Astrocyte (in vitro differentiated cells and primary cell): ENCODE results near the gene ASAP2. TPM values are rescaled to one million over a fixed set of nuclear protein-coding genes. Genes with fewer than 3 reads are reported as not detected.

Experiments
- DNase-seq: peaks from one replicate; pipeline ENCODE4 v3.0.0-alpha.2; 2010; ENCODE audit warnings: low read depth
- FAIRE-seq: peaks from 2 replicates; lab custom pipeline; 2011; peaks lifted over from hg19 to GRCh38; lab: Jason Lieb, UNC
- H2AFZ ChIP-seq: 2 replicates; pipeline ENCODE4 v1.6.0; 2012; ENCODE audit warnings: low read depth, low read length, inconsistent platforms
- H3K27ac ChIP-seq: 2 replicates; pipeline ENCODE4 v1.5.1; 2011; ENCODE audit warnings: low read depth, low read length, inconsistent platforms
- H3K27me3 ChIP-seq: 2 replicates; pipeline ENCODE4 v1.6.0; 2011; ENCODE audit warnings: low read length, inconsistent platforms; ENCODE audit not compliant: insufficient read depth
- H3K36me3 ChIP-seq: 2 replicates; pipeline ENCODE4 v1.5.1; 2011; ENCODE audit warnings: low read length, inconsistent platforms; ENCODE audit not compliant: insufficient read depth
- H3K4me1 ChIP-seq: 2 replicates; pipeline ENCODE4 v1.5.1; 2011; ENCODE audit warnings: low read length, inconsistent platforms; ENCODE audit not compliant: insufficient read depth
- H3K4me2 ChIP-seq: 2 replicates; pipeline ENCODE4 v1.6.0; 2012; ENCODE audit warnings: low read length, inconsistent platforms
- H3K4me3 ChIP-seq: 2 replicates; pipeline ENCODE4 v1.5.1; 2011; ENCODE audit warnings: low read depth, mild to moderate bottlenecking, low read length, inconsistent platforms; ENCODE audit not compliant: insufficient read depth
- H3K79me2 ChIP-seq: 2 replicates; pipeline ENCODE4 v1.6.0; 2012; ENCODE audit warnings: mild to moderate bottlenecking, low read length, inconsistent platforms; ENCODE audit not compliant: insufficient read depth
- H3K9ac ChIP-seq: 2 replicates; pipeline ENCODE4 v1.6.0; 2012; ENCODE audit warnings: mild to moderate bottlenecking, low read length, inconsistent platforms
- H3K9me3 ChIP-seq: 2 replicates; pipeline ENCODE4 v1.5.1; 2012; ENCODE audit warnings: low read depth, mild to moderate bottlenecking, low read length, inconsistent platforms; ENCODE audit not compliant: insufficient read depth
- H4K20me1 ChIP-seq: 2 replicates; pipeline ENCODE4 v1.6.0; 2012; ENCODE audit warnings: low read length, inconsistent platforms; ENCODE audit not compliant: insufficient read depth
- H3K27ac Mint-ChIP-seq: one replicate; pipeline ENCODE4 v1.8.0; 2021; ENCODE audit warnings: mild to moderate bottlenecking, mixed read lengths; ENCODE audit not compliant: unreplicated experiment
- H3K27me3 Mint-ChIP-seq: one replicate; pipeline ENCODE4 v1.8.0; 2021; ENCODE audit warnings: low read depth, mixed read lengths; ENCODE audit not compliant: unreplicated experiment
- H3K36me3 Mint-ChIP-seq: one replicate; pipeline ENCODE4 v1.8.0; 2021; ENCODE audit warnings: low read depth, mixed read lengths; ENCODE audit not compliant: unreplicated experiment
- H3K4me1 Mint-ChIP-seq: one replicate; pipeline ENCODE4 v1.8.0; 2021; ENCODE audit warnings: low read depth, mixed read lengths; ENCODE audit not compliant: unreplicated experiment
- H3K4me3 Mint-ChIP-seq: one replicate; pipeline ENCODE4 v1.8.0; 2021; ENCODE audit warnings: mild to moderate bottlenecking, moderate library complexity, mixed read lengths; ENCODE audit not compliant: unreplicated experiment
- H3K9me3 Mint-ChIP-seq: one replicate; pipeline ENCODE4 v1.8.0; 2021; ENCODE audit warnings: mild to moderate bottlenecking, mixed read lengths; ENCODE audit not compliant: unreplicated experiment
- EZH2 ChIP-seq: IDR thresholded peaks from 2 replicates; pipeline ENCODE4 v1.6.1; 2012; ENCODE audit warnings: mild to moderate bottlenecking, low read length, inconsistent platforms; ENCODE audit not compliant: insufficient read depth
- total RNA-seq: library from RNA; stranded (reverse); gene quantifications from 2 replicates; pipeline ENCODE4 v1.2.1, GENCODE V29; 2021
- TF ChIP-seq, protein P1 (sequence below): IDR thresholded peaks from 2 replicates; pipeline ENCODE4 v1.5.1; 2011; ENCODE audit warnings: low read depth, mild to moderate bottlenecking, inconsistent platforms, low read length, moderate library complexity; ENCODE audit not compliant: insufficient read depth

The ASAP2 gene
- total RNA-seq, 1 donor from 2014 or later, result 62.6 TPM

DNA sequence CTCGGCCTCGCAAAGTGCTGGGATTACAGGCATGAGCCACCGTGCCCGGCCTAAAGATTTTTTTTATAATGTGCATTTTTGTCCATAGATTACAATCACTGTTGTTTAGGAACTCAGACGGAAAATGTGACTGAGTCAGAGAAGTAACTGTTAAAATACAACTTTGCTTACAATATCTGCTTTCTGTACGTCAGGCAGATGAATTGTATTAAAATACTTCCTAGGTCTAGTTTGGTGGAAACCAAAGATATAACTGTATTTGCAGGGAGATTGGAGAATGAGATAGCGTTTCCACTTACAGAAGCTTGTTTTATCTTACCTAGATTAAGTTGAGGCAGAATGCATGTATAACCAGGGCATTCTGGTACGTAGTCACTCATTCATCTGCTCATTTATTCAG lies 36.7 kb downstream of the ASAP2 start:
- Histone ChIP-seq H3K4me2 (no peak overlapping the region), H3K4me3 (no peak overlapping the region), H3K4me1 (peaks cover 37% of the 10 kb centered on the region), H3K9me3 (no peaks in the 10 kb centered on the region), H3K36me3 (no peaks in the 10 kb centered on the region), H3K9ac (no peak overlapping the region), H3K79me2 (peaks cover 98% of the 10 kb centered on the region), H2AFZ (no peak overlapping the region), H3K27ac (no peak overlapping the region), H3K27me3 (no peaks in the 10 kb centered on the region), H4K20me1 (peaks cover 34% of the 10 kb centered on the region)
- H3K27ac Mint-ChIP-seq, result no peak overlapping the region
- H3K9me3 Mint-ChIP-seq, result no peaks in the 10 kb centered on the region
- no peak overlapping the region for H3K4me3 Mint-ChIP-seq
- FAIRE-seq (no peak), DNase-seq (peak; percentile 67)
- TF ChIP-seq EZH2, result no peak
- TF ChIP-seq, protein P1, sequence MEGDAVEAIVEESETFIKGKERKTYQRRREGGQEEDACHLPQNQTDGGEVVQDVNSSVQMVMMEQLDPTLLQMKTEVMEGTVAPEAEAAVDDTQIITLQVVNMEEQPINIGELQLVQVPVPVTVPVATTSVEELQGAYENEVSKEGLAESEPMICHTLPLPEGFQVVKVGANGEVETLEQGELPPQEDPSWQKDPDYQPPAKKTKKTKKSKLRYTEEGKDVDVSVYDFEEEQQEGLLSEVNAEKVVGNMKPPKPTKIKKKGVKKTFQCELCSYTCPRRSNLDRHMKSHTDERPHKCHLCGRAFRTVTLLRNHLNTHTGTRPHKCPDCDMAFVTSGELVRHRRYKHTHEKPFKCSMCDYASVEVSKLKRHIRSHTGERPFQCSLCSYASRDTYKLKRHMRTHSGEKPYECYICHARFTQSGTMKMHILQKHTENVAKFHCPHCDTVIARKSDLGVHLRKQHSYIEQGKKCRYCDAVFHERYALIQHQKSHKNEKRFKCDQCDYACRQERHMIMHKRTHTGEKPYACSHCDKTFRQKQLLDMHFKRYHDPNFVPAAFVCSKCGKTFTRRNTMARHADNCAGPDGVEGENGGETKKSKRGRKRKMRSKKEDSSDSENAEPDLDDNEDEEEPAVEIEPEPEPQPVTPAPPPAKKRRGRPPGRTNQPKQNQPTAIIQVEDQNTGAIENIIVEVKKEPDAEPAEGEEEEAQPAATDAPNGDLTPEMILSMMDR, result no peak
- peaks cover 53% of the 10 kb centered on the region for H3K4me1 Mint-ChIP-seq
- H3K36me3 Mint-ChIP-seq, result peaks cover 9% of the 10 kb centered on the region
- H3K27me3 Mint-ChIP-seq, result no peaks in the 10 kb centered on the region

DNA sequence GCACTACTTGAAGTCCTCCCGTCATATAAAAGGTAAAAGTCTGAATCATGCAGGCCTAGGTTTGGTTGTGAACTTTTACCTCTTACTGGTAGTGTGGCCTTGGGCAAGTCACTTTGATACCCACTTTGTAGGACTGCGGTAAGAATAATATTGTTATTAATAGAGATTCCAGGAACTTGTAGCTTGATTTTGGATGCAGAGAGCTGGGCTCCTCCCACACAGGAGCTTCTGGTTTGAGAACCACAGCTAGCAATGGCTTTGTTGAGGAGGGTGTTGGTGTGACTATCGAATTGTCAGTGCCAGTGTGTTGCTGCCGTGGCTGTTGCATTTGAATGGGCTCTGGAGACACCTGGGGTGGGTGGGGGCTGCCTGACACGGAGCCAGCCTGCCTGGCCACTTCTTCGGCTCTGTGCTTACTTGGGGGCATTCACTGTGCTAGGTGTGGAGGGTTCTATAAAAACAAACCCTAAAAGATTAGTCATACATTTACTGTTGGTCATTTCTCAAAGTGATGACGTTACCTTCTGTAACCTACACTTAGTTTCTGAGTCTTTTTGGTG lies 38.5 kb downstream of the ASAP2 start:
- H3K4me1 Mint-ChIP-seq, result peaks cover 59% of the 10 kb centered on the region
- H3K27ac Mint-ChIP-seq, result peak overlapping the region; percentile 9
- H3K9me3 Mint-ChIP-seq, result no peaks in the 10 kb centered on the region
- peak; percentile 48 for DNase-seq
- FAIRE-seq, result no peak
- TF ChIP-seq, protein P1, result no peak
- no peak overlapping the region for H3K9ac ChIP-seq
- H3K36me3 Mint-ChIP-seq, result peaks cover 8% of the 10 kb centered on the region
- H3K79me2 ChIP-seq, result peaks cover 98% of the 10 kb centered on the region
- H3K4me1 ChIP-seq, result peaks cover 48% of the 10 kb centered on the region
- no peaks in the 10 kb centered on the region for H3K27me3 ChIP-seq
- H3K4me2 ChIP-seq, result peak overlapping the region; percentile 51
- H3K27me3 Mint-ChIP-seq, result no peaks in the 10 kb centered on the region
- H4K20me1 ChIP-seq, result peaks cover 34% of the 10 kb centered on the region
- peak overlapping the region; percentile 12 for H3K4me3 Mint-ChIP-seq
- no peaks in the 10 kb centered on the region for H3K9me3 ChIP-seq
- H3K27ac ChIP-seq, result peak overlapping the region; percentile 12
- no peaks in the 10 kb centered on the region for H3K36me3 ChIP-seq
- no peak overlapping the region for H3K4me3 ChIP-seq
- no peak overlapping the region for H2AFZ ChIP-seq

DNA sequence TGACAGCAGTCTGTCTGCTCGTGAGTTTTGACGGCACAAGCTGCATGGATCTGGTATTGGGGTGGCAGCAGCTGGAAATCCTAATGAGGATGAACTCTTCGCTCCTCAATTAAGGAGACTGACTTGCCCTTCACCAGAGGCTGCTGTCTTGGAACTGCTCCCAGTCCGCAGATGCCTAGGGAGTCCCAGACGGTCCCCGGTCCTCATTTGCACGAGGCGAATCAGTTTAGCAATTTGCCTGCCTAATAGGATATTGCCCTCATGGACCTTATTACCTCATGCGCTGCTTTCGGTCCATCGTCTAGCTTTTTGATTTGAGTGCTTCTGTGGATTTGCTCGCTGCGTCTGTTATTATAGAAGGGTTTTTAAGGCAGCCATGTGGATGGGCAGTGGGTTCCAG lies 40.6 kb downstream of the ASAP2 start:
- peaks cover 98% of the 10 kb centered on the region for H3K79me2 ChIP-seq
- H3K4me2 ChIP-seq, result no peak overlapping the region
- FAIRE-seq (no peak), DNase-seq (no peak)
- H3K9ac ChIP-seq, result no peak overlapping the region
- H3K27me3 ChIP-seq, result no peaks in the 10 kb centered on the region
- no peak overlapping the region for H3K27ac ChIP-seq
- no peaks in the 10 kb centered on the region for H3K36me3 ChIP-seq
- Mint-ChIP-seq H3K27me3 (no peaks in the 10 kb centered on the region), H3K36me3 (peaks cover 8% of the 10 kb centered on the region), H3K4me3 (no peak overlapping the region), H3K9me3 (no peaks in the 10 kb centered on the region), H3K4me1 (peaks cover 61% of the 10 kb centered on the region), H3K27ac (no peak overlapping the region)
- H4K20me1 ChIP-seq, result peaks cover 29% of the 10 kb centered on the region
- peaks cover 62% of the 10 kb centered on the region for H3K4me1 ChIP-seq
- no peaks in the 10 kb centered on the region for H3K9me3 ChIP-seq
- H3K4me3 ChIP-seq, result no peak overlapping the region
- TF ChIP-seq, protein P1, result no peak
- TF ChIP-seq EZH2, result no peak
- no peak overlapping the region for H2AFZ ChIP-seq
